ENCODE results near the gene ZNF124.
"Not testable (repeated sequence)": the region's sequence is repeated elsewhere in the genome, so short reads cannot be mapped to it uniquely, and the experiment has no call there.

The ZNF124 gene

DNA sequence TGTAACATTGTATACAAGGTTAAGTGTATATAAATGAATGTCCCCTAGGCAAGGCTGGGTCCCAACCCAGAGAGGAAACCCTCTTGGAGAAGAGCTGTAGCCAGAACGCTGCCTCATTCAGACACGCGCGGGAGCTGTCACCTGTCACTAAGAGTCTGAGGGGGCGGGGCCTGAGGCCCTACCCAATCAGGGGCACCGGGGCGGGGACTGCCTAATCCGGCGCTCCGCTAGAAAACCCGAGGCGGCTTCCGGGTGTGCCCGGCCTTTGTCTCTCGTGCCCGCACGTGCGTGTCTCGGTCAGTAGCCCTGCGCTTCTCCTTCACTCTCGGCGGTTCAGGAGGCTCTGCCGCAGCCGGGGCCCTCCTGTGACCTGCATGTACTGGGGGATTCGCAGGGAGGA, 45.7 kb downstream of the ZNF124 start:
- DNase-seq; POLR2A ChIA-PET; H3K27ac ChIP-seq (ENCODE audit: insufficient read depth in 1 of 2, low read depth in 1 of 2, low read length in 2 of 2, poor library complexity in 1 of 2, severe bottlenecking in 2 of 2); H3K4me3 ChIP-seq (ENCODE audit: control insufficient read depth in 1 of 7, extremely low read depth in 1 of 7, insufficient read depth in 4 of 7, low read depth in 2 of 7, low read length in 6 of 7); CTCF ChIA-PET; H3K27me3 ChIP-seq (replicated peaks in 2 of 5; ENCODE audit: control insufficient read depth in 4 of 5, insufficient read depth in 5 of 5, low read length in 4 of 5); H3K4me1 ChIP-seq (ENCODE audit: control extremely low read depth in 1 of 4, control insufficient read depth in 4 of 4, insufficient read depth in 4 of 4, low read length in 3 of 4): not testable (repeated sequence)
- Histone ChIP-seq H3K9me3 (ENCODE audit: control extremely low read depth in 1 of 5, control insufficient read depth in 4 of 5, insufficient read depth in 2 of 5, low read depth in 1 of 5, low read length in 4 of 5) (peaks cover 2 to 14% (median 9%) of the 10 kb centered on the region in 5 experiments), H3K36me3 (ENCODE audit: control insufficient read depth in 4 of 4, insufficient read depth in 4 of 4, low read length in 3 of 4) (peaks cover 6 to 13% (median 8%) of the 10 kb centered on the region in 4 experiments)
- no CpG with 5 or more reads among the region's 25 CpGs for WGBS (ENCODE audit: insufficient coverage)

DNA sequence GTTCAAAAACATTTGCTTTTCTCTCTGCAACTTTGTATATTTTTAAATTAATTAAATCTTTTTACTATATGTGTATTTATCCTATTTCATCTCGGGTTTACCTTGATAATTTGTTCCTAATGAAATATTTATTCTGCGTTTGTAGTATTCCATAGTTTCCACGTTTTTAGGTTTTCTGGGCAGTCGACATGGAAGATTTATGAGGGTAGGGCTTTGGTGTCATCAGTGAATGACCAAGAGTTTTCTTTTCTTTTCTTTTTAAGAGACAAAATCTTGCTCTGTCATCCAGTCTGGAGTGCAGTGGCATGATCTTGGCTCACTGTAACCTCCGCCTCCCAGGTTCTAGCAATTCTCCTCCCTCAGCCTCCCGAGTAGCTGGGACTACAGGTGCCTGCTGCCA, 50.4 kb downstream of the ZNF124 start:
- DNase-seq: no peak
- Histone ChIP-seq H3K36me3 (ENCODE audit: control insufficient read depth in 4 of 4, insufficient read depth in 4 of 4, low read length in 3 of 4) (no peaks in the 10 kb centered on the region), H3K4me1 (ENCODE audit: control extremely low read depth in 1 of 4, control insufficient read depth in 4 of 4, insufficient read depth in 4 of 4, low read length in 3 of 4) (no peaks in the 10 kb centered on the region), H3K27ac (ENCODE audit: insufficient read depth in 1 of 2, low read depth in 1 of 2, low read length in 2 of 2, poor library complexity in 1 of 2, severe bottlenecking in 2 of 2) (no peak overlapping the region), H3K4me3 (ENCODE audit: control insufficient read depth in 1 of 7, extremely low read depth in 1 of 7, insufficient read depth in 4 of 7, low read depth in 2 of 7, low read length in 6 of 7) (no peak overlapping the region), H3K27me3 (replicated peaks in 2 of 5; ENCODE audit: control insufficient read depth in 4 of 5, insufficient read depth in 5 of 5, low read length in 4 of 5) (no peaks in the 10 kb centered on the region), H3K9me3 (ENCODE audit: control extremely low read depth in 1 of 5, control insufficient read depth in 4 of 5, insufficient read depth in 2 of 5, low read depth in 1 of 5, low read length in 4 of 5) (peaks cover 0 to 3% (median 2%) of the 10 kb centered on the region in 5 experiments)
- POLR2A ChIA-PET: no interaction called here
- WGBS (ENCODE audit: insufficient coverage): 71% methylated on average over 3 of the region's 6 CpGs
- CTCF ChIA-PET: no interaction called here

DNA sequence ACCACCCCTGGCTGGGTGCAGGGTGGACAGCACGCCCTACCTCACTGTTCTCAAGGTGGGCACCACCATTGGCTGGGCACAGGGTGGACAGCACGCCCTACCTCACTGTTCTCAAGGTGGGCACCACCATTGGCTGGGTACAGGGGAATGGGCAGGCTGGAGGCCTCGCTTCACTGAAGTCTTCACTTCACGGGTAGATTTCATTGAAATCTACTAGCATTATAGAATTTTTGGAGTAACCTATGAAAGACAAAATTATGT, 51.5 kb downstream of the ZNF124 start:
- 100% methylated on average over 4 of the region's 4 CpGs for WGBS (ENCODE audit: insufficient coverage)
- H3K36me3 ChIP-seq (ENCODE audit: control insufficient read depth in 4 of 4, insufficient read depth in 4 of 4, low read length in 3 of 4); H3K4me3 ChIP-seq (ENCODE audit: control insufficient read depth in 1 of 7, extremely low read depth in 1 of 7, insufficient read depth in 4 of 7, low read depth in 2 of 7, low read length in 6 of 7); H3K9me3 ChIP-seq (ENCODE audit: control extremely low read depth in 1 of 5, control insufficient read depth in 4 of 5, insufficient read depth in 2 of 5, low read depth in 1 of 5, low read length in 4 of 5); H3K4me1 ChIP-seq (ENCODE audit: control extremely low read depth in 1 of 4, control insufficient read depth in 4 of 4, insufficient read depth in 4 of 4, low read length in 3 of 4); DNase-seq; POLR2A ChIA-PET; H3K27me3 ChIP-seq (replicated peaks in 2 of 5; ENCODE audit: control insufficient read depth in 4 of 5, insufficient read depth in 5 of 5, low read length in 4 of 5); H3K27ac ChIP-seq (ENCODE audit: insufficient read depth in 1 of 2, low read depth in 1 of 2, low read length in 2 of 2, poor library complexity in 1 of 2, severe bottlenecking in 2 of 2): not testable (repeated sequence)
- CTCF ChIA-PET: interaction anchor here (1.4 kb wide), 1 partner anchor 10 kb away, joined by 4 read pairs; no protein-coding TSS in a partner anchor

DNA sequence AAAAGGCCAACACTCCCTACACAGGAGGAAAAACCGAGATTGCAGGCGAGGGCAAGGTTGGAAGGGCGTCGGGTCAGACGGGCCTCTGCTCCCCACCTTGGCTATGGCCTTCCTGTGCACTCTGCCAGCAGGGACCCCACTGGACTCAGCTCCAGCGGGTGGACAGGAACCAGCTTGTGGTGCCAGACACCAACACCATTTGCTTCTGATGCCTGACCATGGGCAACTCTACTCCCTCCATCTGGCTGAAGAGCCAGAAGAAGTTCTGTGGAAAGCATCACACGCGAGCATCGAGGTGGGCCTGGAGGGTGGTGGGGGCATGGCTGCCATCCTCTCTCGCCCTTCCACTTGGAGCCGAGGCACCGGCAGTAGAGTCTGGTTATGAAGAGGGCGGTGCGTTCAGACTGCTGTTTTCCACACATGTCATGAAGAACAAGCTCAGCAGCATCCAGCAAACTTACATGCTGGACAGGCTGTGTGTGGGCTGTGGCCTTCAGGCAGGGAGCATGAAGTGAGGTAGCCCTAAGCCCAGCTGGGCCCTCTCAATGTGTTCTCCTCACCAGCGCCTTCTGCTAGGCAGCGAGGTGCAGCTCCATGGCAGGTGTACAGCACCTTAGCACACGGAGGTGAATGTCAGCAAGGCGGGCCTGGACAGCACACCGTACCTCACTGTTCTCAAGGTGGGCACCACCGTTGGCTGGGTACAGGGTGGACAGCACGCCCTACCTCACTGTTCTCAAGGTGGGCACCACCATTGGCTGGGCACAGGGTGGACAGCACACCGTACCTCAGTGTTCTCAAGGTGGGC, 52.0 kb downstream of the ZNF124 start:
- no peak overlapping the region for H3K4me3 ChIP-seq (ENCODE audit: control insufficient read depth in 1 of 7, extremely low read depth in 1 of 7, insufficient read depth in 4 of 7, low read depth in 2 of 7, low read length in 6 of 7)
- peaks cover 0 to 1% (median 0%) of the 10 kb centered on the region in 5 experiments for H3K27me3 ChIP-seq (replicated peaks in 2 of 5; ENCODE audit: control insufficient read depth in 4 of 5, insufficient read depth in 5 of 5, low read length in 4 of 5)
- ChIA-PET CTCF (interaction anchor here (1.1 to 1.4 kb wide), 2 partner anchors 10 to 42 kb away, joined by 3 to 4 read pairs; partner anchors contain the start of gene ZNF670), POLR2A (no interaction called here)
- no peaks in the 10 kb centered on the region for H3K36me3 ChIP-seq (ENCODE audit: control insufficient read depth in 4 of 4, insufficient read depth in 4 of 4, low read length in 3 of 4)
- WGBS (ENCODE audit: insufficient coverage): 97% methylated on average over 16 of the region's 22 CpGs
- no peak for DNase-seq
- peaks cover 0 to 3% (median 2%) of the 10 kb centered on the region in 5 experiments for H3K9me3 ChIP-seq (ENCODE audit: control extremely low read depth in 1 of 5, control insufficient read depth in 4 of 5, insufficient read depth in 2 of 5, low read depth in 1 of 5, low read length in 4 of 5)
- H3K27ac ChIP-seq (ENCODE audit: insufficient read depth in 1 of 2, low read depth in 1 of 2, low read length in 2 of 2, poor library complexity in 1 of 2, severe bottlenecking in 2 of 2): no peak overlapping the region
- H3K4me1 ChIP-seq (ENCODE audit: control extremely low read depth in 1 of 4, control insufficient read depth in 4 of 4, insufficient read depth in 4 of 4, low read length in 3 of 4): no peaks in the 10 kb centered on the region

DNA sequence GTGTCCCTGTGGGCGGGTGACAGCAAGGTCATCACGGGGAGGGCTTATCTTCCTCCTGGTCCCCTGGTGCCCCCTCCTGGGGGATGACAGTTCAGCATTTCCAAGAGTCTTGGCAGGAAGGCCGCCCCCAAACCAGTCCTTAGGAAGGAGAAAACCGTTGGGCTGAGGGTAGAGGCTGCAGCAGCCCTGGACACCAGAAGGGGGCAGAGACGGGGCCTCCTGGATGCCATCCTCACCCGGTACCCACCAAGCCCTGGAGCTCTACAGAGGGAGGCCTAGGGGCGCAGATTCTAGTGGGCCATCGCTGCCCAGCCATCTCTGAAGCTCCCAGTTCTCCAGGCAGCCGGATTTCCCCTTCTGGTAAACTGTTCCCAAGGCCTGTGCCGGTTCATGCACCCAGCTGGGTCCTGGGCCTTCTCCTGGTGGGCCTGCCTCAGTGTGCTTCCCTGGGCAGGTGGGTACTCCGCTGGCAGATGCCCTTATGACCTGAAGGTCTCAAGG, 52.8 kb downstream of the ZNF124 start:
- WGBS (ENCODE audit: insufficient coverage): 71% methylated on average over 11 of the region's 11 CpGs
- Histone ChIP-seq H3K27ac (ENCODE audit: insufficient read depth in 1 of 2, low read depth in 1 of 2, low read length in 2 of 2, poor library complexity in 1 of 2, severe bottlenecking in 2 of 2) (no peak overlapping the region), H3K4me1 (ENCODE audit: control extremely low read depth in 1 of 4, control insufficient read depth in 4 of 4, insufficient read depth in 4 of 4, low read length in 3 of 4) (no peaks in the 10 kb centered on the region), H3K27me3 (replicated peaks in 2 of 5; ENCODE audit: control insufficient read depth in 4 of 5, insufficient read depth in 5 of 5, low read length in 4 of 5) (peaks cover 0 to 3% (median 0%) of the 10 kb centered on the region in 5 experiments), H3K4me3 (ENCODE audit: control insufficient read depth in 1 of 7, extremely low read depth in 1 of 7, insufficient read depth in 4 of 7, low read depth in 2 of 7, low read length in 6 of 7) (no peak overlapping the region), H3K36me3 (ENCODE audit: control insufficient read depth in 4 of 4, insufficient read depth in 4 of 4, low read length in 3 of 4) (no peaks in the 10 kb centered on the region), H3K9me3 (ENCODE audit: control extremely low read depth in 1 of 5, control insufficient read depth in 4 of 5, insufficient read depth in 2 of 5, low read depth in 1 of 5, low read length in 4 of 5) (peaks cover 0 to 3% (median 2%) of the 10 kb centered on the region in 5 experiments)
- ChIA-PET POLR2A (no interaction called here), CTCF (interaction anchor here (1.1 to 1.4 kb wide), 2 partner anchors 9 to 41 kb away, joined by 3 to 4 read pairs; partner anchors contain the start of gene ZNF670)
- DNase-seq: peak; percentile 76 to 86 (median 80)

DNA sequence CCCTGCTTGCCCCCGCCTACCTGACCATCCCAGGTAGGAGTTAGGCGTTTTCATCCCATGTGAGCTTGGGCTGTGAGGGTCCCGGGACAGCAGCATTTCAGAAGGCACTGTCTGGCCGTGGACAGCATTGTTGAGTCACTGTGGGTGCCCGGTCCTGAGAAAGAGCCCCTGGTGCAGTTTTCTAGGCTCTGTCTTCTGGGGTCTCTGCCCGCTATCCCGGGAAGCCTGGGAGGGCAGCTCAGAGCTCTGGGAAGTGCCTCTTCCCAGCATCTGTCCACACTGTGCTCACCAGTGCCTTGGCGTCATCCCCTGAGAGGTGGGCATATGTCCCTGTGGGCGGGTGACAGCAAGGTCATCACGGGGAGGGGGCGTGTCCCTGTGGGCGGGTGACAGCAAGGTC, 56.3 kb downstream of the ZNF124 start:
- WGBS (ENCODE audit: insufficient coverage): 94% methylated on average over 7 of the region's 12 CpGs
- H3K36me3 ChIP-seq (ENCODE audit: control insufficient read depth in 4 of 4, insufficient read depth in 4 of 4, low read length in 3 of 4): no peaks in the 10 kb centered on the region
- no peak overlapping the region for H3K4me3 ChIP-seq (ENCODE audit: control insufficient read depth in 1 of 7, extremely low read depth in 1 of 7, insufficient read depth in 4 of 7, low read depth in 2 of 7, low read length in 6 of 7)
- H3K4me1 ChIP-seq (ENCODE audit: control extremely low read depth in 1 of 4, control insufficient read depth in 4 of 4, insufficient read depth in 4 of 4, low read length in 3 of 4): peaks cover 0 to 19% (median 17%) of the 10 kb centered on the region in 4 experiments
- no peak for DNase-seq
- H3K27ac ChIP-seq (ENCODE audit: insufficient read depth in 1 of 2, low read depth in 1 of 2, low read length in 2 of 2, poor library complexity in 1 of 2, severe bottlenecking in 2 of 2): no peak overlapping the region
- peaks cover 0 to 36% (median 11%) of the 10 kb centered on the region in 5 experiments for H3K27me3 ChIP-seq (replicated peaks in 2 of 5; ENCODE audit: control insufficient read depth in 4 of 5, insufficient read depth in 5 of 5, low read length in 4 of 5)
- no peaks in the 10 kb centered on the region for H3K9me3 ChIP-seq (ENCODE audit: control extremely low read depth in 1 of 5, control insufficient read depth in 4 of 5, insufficient read depth in 2 of 5, low read depth in 1 of 5, low read length in 4 of 5)
- POLR2A ChIA-PET: no interaction called here
- CTCF ChIA-PET: no interaction called here

DNA sequence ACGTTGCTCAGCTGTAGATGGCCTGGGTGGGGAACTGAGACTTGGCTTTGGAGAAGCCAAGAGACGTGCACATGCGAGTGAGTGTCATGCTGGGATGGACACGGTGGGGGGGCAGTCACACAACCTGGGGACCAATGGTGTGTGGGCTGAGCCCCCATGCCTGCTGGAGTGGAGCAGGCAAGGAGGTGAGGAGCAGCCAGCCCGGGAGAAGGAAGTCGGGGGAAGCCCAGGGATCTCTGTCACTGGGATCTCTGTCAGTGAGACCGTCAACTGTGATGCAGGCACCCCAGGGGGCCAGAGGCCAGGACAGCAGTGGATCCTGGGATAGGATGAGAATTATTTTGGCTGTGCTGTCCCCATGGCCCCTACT, 56.7 kb downstream of the ZNF124 start:
- no peak for DNase-seq
- CTCF ChIA-PET: no interaction called here
- Histone ChIP-seq H3K36me3 (ENCODE audit: control insufficient read depth in 4 of 4, insufficient read depth in 4 of 4, low read length in 3 of 4) (no peaks in the 10 kb centered on the region), H3K4me1 (ENCODE audit: control extremely low read depth in 1 of 4, control insufficient read depth in 4 of 4, insufficient read depth in 4 of 4, low read length in 3 of 4) (peaks cover 0 to 20% (median 18%) of the 10 kb centered on the region in 4 experiments), H3K9me3 (ENCODE audit: control extremely low read depth in 1 of 5, control insufficient read depth in 4 of 5, insufficient read depth in 2 of 5, low read depth in 1 of 5, low read length in 4 of 5) (no peaks in the 10 kb centered on the region), H3K27ac (ENCODE audit: insufficient read depth in 1 of 2, low read depth in 1 of 2, low read length in 2 of 2, poor library complexity in 1 of 2, severe bottlenecking in 2 of 2) (no peak overlapping the region), H3K4me3 (ENCODE audit: control insufficient read depth in 1 of 7, extremely low read depth in 1 of 7, insufficient read depth in 4 of 7, low read depth in 2 of 7, low read length in 6 of 7) (no peak overlapping the region), H3K27me3 (replicated peaks in 2 of 5; ENCODE audit: control insufficient read depth in 4 of 5, insufficient read depth in 5 of 5, low read length in 4 of 5) (peaks cover 0 to 38% (median 13%) of the 10 kb centered on the region in 5 experiments)
- POLR2A ChIA-PET: no interaction called here
- 88% methylated on average over 6 of the region's 7 CpGs for WGBS (ENCODE audit: insufficient coverage)
